ENCODE results near the gene VWA5B1. TPM values are rescaled to one million over a fixed set of nuclear protein-coding genes. Genes with fewer than 3 reads are reported as not detected.

VWA5B1 gene
- total RNA-seq, 1 donor from 2014 or later, result 0.10 TPM

DNA sequence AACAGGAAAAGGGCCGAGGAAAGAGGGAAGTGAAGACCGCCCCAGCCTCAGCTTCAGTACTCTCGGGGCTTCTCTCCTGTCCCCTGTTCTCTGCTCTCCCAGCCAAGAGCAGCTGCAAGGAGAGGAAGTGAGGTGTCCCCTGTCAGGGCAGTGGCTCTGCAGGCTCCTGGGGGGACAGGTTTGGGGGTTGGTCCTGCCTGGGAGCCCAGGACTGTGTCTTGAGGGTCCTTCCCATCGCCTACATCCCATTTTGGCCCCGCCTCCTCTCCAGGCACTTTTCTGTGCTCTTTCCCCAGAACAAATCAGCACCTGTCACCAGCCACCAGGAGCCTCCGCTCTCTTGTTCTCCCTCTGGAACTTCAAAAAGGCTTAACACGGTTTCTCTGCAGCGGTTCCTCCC, 82.6 kb downstream of the VWA5B1 start:
- peak; percentile 20 for DNase-seq
- H3K36me3 Mint-ChIP-seq (ENCODE audit: unreplicated experiment), result no peaks in the 10 kb centered on the region
- H3K27me3 Mint-ChIP-seq (ENCODE audit: unreplicated experiment), result peaks cover 12% of the 10 kb centered on the region
- H3K9me3 Mint-ChIP-seq (ENCODE audit: unreplicated experiment), result peaks cover 3% of the 10 kb centered on the region
- TF ChIP-seq, protein P1, sequence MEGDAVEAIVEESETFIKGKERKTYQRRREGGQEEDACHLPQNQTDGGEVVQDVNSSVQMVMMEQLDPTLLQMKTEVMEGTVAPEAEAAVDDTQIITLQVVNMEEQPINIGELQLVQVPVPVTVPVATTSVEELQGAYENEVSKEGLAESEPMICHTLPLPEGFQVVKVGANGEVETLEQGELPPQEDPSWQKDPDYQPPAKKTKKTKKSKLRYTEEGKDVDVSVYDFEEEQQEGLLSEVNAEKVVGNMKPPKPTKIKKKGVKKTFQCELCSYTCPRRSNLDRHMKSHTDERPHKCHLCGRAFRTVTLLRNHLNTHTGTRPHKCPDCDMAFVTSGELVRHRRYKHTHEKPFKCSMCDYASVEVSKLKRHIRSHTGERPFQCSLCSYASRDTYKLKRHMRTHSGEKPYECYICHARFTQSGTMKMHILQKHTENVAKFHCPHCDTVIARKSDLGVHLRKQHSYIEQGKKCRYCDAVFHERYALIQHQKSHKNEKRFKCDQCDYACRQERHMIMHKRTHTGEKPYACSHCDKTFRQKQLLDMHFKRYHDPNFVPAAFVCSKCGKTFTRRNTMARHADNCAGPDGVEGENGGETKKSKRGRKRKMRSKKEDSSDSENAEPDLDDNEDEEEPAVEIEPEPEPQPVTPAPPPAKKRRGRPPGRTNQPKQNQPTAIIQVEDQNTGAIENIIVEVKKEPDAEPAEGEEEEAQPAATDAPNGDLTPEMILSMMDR (IDR thresholded peaks at IDR 0.05; ENCODE audit: partially characterized antibody, unreplicated experiment), result no peak
- no peak overlapping the region for H3K4me3 Mint-ChIP-seq (ENCODE audit: unreplicated experiment)
- H3K4me1 Mint-ChIP-seq (ENCODE audit: low read depth, unreplicated experiment), result peaks cover 19% of the 10 kb centered on the region
- no peak overlapping the region for H3K27ac Mint-ChIP-seq (ENCODE audit: unreplicated experiment)

DNA sequence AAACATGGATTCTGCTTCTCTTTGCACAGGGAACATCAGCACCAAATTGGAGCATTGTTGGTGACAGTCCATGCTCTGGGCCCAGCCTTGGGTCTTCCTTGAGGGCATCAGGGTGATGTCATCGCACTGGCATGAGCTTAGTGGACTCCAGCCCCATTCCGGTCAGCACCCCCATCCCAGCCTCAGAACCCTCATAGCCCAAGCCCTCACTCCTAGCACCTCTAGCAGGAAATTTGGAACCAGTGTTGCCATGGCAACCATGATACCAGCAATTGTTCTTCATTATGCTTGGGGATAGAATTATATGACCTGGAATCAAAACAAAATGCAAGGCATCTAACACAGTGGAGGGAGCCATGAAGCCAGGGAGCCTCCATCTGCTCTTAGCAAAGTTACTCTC, 83.1 kb downstream of the VWA5B1 start:
- no peaks in the 10 kb centered on the region for H3K36me3 Mint-ChIP-seq (ENCODE audit: unreplicated experiment)
- H3K27me3 Mint-ChIP-seq (ENCODE audit: unreplicated experiment), result peaks cover 8% of the 10 kb centered on the region
- peak; percentile 7 for DNase-seq
- peaks cover 5% of the 10 kb centered on the region for H3K9me3 Mint-ChIP-seq (ENCODE audit: unreplicated experiment)
- TF ChIP-seq, protein P1 (IDR thresholded peaks at IDR 0.05; ENCODE audit: partially characterized antibody, unreplicated experiment), result no peak
- peaks cover 19% of the 10 kb centered on the region for H3K4me1 Mint-ChIP-seq (ENCODE audit: low read depth, unreplicated experiment)
- H3K4me3 Mint-ChIP-seq (ENCODE audit: unreplicated experiment), result no peak overlapping the region
- no peak overlapping the region for H3K27ac Mint-ChIP-seq (ENCODE audit: unreplicated experiment)

DNA sequence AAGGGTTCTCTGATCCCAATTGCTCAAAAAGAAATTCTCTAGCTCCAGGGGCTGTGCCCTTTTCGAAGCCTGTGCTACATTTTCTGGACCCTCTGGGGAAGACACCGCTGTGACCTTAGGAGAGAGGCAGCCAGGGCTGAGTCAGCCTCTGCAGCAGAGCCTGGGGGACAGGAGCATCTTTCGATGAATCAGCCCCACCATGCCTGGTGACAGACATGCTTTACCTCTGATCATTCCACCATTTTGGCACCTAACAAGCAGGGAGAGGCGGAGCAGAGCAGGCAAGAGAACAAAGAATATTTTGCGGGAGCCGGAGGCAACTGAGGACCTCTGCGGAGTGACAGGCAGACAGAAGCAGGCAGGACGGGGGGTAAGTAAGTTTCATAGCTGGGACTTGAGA, 84.9 kb downstream of the VWA5B1 start:
- Mint-ChIP-seq H3K9me3 (ENCODE audit: unreplicated experiment) (peaks cover 5% of the 10 kb centered on the region), H3K27me3 (ENCODE audit: unreplicated experiment) (peaks cover 8% of the 10 kb centered on the region), H3K4me1 (ENCODE audit: low read depth, unreplicated experiment) (peaks cover 23% of the 10 kb centered on the region), H3K36me3 (ENCODE audit: unreplicated experiment) (no peaks in the 10 kb centered on the region), H3K27ac (ENCODE audit: unreplicated experiment) (no peak overlapping the region), H3K4me3 (ENCODE audit: unreplicated experiment) (no peak overlapping the region)
- TF ChIP-seq, protein P1 (IDR thresholded peaks at IDR 0.05; ENCODE audit: partially characterized antibody, unreplicated experiment), result no peak
- no peak for DNase-seq

DNA sequence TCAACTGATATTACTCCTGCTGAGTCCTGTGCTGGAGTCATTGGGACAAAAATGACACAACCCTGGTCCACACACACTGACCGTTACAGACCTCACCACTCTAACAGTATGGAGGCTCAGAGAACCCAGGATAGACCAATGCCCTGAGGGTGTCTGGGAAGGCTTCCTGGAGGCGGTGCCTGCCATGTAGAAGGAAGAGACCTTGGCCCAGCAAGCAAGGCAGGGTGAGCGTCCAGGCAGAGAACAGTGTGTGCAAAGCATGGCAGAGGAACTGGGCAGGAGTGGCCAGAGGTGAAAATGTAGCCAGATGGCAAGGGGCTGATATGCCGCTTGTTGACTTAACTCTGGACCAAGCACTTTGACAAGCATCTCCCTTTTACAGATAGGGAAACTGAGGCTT, 85.5 kb downstream of the VWA5B1 start:
- Mint-ChIP-seq H3K4me3 (ENCODE audit: unreplicated experiment) (peak overlapping the region; percentile 41), H3K27me3 (ENCODE audit: unreplicated experiment) (peaks cover 8% of the 10 kb centered on the region), H3K9me3 (ENCODE audit: unreplicated experiment) (peaks cover 5% of the 10 kb centered on the region), H3K4me1 (ENCODE audit: low read depth, unreplicated experiment) (peaks cover 23% of the 10 kb centered on the region), H3K36me3 (ENCODE audit: unreplicated experiment) (no peaks in the 10 kb centered on the region), H3K27ac (ENCODE audit: unreplicated experiment) (no peak overlapping the region)
- no peak for DNase-seq
- TF ChIP-seq, protein P1 (IDR thresholded peaks at IDR 0.05; ENCODE audit: partially characterized antibody, unreplicated experiment), result no peak

DNA sequence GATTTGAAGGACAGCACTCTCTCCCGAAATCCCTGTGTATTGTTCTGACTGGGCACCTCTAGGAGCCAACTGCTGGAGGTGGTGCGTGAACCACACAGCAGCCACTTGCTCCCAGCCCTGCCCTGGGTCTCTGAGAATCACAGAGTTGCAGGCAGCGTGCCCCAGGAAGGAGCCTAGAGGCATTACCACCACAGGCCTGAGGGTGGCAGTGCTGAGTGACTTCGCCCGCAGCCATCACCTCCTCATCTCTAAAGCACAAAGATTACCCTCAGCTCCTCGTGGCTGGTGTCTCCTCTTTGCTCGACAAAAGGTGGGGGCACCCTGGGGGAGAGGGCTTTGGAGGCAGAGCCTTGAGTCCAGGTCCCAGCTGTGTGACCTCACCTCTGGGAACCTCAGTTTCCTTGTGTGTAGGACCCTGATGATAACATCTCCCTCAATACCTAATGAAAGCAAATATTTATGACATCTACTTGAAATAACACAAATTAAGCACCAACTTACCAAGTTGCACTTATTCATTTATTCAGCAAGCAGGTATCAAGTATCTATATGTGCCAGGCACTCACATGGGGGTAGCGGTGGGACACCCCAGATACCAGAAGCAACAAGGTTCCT, 86.3 kb downstream of the VWA5B1 start:
- Mint-ChIP-seq H3K9me3 (ENCODE audit: unreplicated experiment) (peaks cover 5% of the 10 kb centered on the region), H3K4me1 (ENCODE audit: low read depth, unreplicated experiment) (peaks cover 23% of the 10 kb centered on the region), H3K27me3 (ENCODE audit: unreplicated experiment) (peaks cover 8% of the 10 kb centered on the region), H3K36me3 (ENCODE audit: unreplicated experiment) (no peaks in the 10 kb centered on the region), H3K4me3 (ENCODE audit: unreplicated experiment) (no peak overlapping the region), H3K27ac (ENCODE audit: unreplicated experiment) (no peak overlapping the region)
- DNase-seq, result peak; percentile 85
- TF ChIP-seq, protein P1 (IDR thresholded peaks at IDR 0.05; ENCODE audit: partially characterized antibody, unreplicated experiment), result peak; percentile 85
